ENCODE data around the gene PUM2. TPM values are rescaled to one million over a fixed set of nuclear protein-coding genes. Genes with fewer than 3 reads are reported as not detected.

The PUM2 gene
- total RNA-seq, 1 donor from 2014 or later, result 113 TPM

GRCh38 chr2:20219763-20220380, 130.8 kb downstream of the PUM2 start:
- Mint-ChIP-seq H3K27ac (ENCODE audit: unreplicated experiment) (no peak overlapping the region), H3K4me1 (ENCODE audit: low read depth, unreplicated experiment) (peaks cover 7% of the 10 kb centered on the region), H3K4me3 (ENCODE audit: unreplicated experiment) (no peak overlapping the region), H3K36me3 (ENCODE audit: unreplicated experiment) (no peaks in the 10 kb centered on the region), H3K9me3 (ENCODE audit: unreplicated experiment) (peaks cover 5% of the 10 kb centered on the region), H3K27me3 (ENCODE audit: unreplicated experiment) (peaks cover 9% of the 10 kb centered on the region)
- no peak for DNase-seq
- TF ChIP-seq, protein P1, sequence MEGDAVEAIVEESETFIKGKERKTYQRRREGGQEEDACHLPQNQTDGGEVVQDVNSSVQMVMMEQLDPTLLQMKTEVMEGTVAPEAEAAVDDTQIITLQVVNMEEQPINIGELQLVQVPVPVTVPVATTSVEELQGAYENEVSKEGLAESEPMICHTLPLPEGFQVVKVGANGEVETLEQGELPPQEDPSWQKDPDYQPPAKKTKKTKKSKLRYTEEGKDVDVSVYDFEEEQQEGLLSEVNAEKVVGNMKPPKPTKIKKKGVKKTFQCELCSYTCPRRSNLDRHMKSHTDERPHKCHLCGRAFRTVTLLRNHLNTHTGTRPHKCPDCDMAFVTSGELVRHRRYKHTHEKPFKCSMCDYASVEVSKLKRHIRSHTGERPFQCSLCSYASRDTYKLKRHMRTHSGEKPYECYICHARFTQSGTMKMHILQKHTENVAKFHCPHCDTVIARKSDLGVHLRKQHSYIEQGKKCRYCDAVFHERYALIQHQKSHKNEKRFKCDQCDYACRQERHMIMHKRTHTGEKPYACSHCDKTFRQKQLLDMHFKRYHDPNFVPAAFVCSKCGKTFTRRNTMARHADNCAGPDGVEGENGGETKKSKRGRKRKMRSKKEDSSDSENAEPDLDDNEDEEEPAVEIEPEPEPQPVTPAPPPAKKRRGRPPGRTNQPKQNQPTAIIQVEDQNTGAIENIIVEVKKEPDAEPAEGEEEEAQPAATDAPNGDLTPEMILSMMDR (IDR thresholded peaks at IDR 0.05; ENCODE audit: partially characterized antibody, unreplicated experiment), result no peak

GRCh38 chr2:20218331-20219320, 132.0 kb downstream of the PUM2 start:
- peaks cover 12% of the 10 kb centered on the region for H3K27me3 Mint-ChIP-seq (ENCODE audit: unreplicated experiment)
- DNase-seq, result peak; percentile 6
- H3K27ac Mint-ChIP-seq (ENCODE audit: unreplicated experiment), result no peak overlapping the region
- peak overlapping the region; percentile 0 for H3K4me3 Mint-ChIP-seq (ENCODE audit: unreplicated experiment)
- TF ChIP-seq, protein P1 (IDR thresholded peaks at IDR 0.05; ENCODE audit: partially characterized antibody, unreplicated experiment), result no peak
- peaks cover 12% of the 10 kb centered on the region for H3K9me3 Mint-ChIP-seq (ENCODE audit: unreplicated experiment)
- peaks cover 7% of the 10 kb centered on the region for H3K4me1 Mint-ChIP-seq (ENCODE audit: low read depth, unreplicated experiment)
- H3K36me3 Mint-ChIP-seq (ENCODE audit: unreplicated experiment), result no peaks in the 10 kb centered on the region

GRCh38 chr2:20217041-20217970, 133.3 kb downstream of the PUM2 start:
- Mint-ChIP-seq H3K9me3 (ENCODE audit: unreplicated experiment) (peaks cover 12% of the 10 kb centered on the region), H3K27me3 (ENCODE audit: unreplicated experiment) (peaks cover 8% of the 10 kb centered on the region), H3K36me3 (ENCODE audit: unreplicated experiment) (no peaks in the 10 kb centered on the region), H3K27ac (ENCODE audit: unreplicated experiment) (no peak overlapping the region), H3K4me1 (ENCODE audit: low read depth, unreplicated experiment) (peaks cover 6% of the 10 kb centered on the region), H3K4me3 (ENCODE audit: unreplicated experiment) (no peak overlapping the region)
- TF ChIP-seq, protein P1 (IDR thresholded peaks at IDR 0.05; ENCODE audit: partially characterized antibody, unreplicated experiment), result no peak
- DNase-seq, result no peak

DNA sequence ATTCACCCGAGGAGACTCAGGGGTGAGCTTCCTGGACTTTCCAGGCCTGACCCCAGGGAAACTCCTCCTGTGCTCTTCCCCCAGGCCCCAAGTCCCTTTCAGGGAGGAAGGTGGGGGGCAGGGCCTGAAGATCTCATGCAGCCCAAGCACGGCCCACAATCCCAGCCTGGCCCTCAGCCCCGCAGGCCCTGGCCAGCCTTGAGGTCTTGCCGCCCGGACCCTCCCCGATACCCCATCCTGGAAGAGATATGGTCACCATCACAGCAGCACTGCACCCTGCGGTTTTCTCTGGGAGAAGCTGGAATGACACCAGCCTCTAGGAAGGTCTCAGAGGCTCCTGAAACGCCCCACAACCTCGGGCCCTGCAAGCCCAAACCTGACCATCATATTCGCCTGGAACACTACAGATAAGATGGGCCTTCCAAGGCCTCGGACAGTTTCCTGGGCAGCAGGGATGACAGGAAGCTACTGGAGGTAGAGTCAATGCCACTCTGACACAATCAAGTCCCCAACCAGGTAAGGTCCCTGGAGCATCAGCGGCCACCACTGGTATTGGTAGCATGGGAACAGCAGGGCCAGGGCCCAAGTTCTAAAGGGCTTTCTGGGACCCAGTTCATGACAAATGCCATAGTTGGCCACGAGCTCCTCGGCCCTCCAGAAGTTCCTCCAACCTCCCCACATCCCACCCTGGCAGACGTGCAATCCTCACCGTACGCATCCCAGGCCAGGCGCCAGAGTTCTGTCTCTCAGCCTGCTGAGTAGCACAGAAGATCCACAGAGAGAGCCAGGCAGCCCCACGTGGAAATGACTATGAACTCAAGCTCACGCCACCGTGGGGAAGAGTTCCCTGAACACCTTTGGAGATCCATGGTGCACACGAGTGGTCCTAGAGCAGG, 134.3 kb downstream of the PUM2 start:
- H3K4me1 Mint-ChIP-seq (ENCODE audit: low read depth, unreplicated experiment), result no peaks in the 10 kb centered on the region
- H3K27me3 Mint-ChIP-seq (ENCODE audit: unreplicated experiment), result peaks cover 3% of the 10 kb centered on the region
- TF ChIP-seq, protein P1 (IDR thresholded peaks at IDR 0.05; ENCODE audit: partially characterized antibody, unreplicated experiment), result no peak
- no peaks in the 10 kb centered on the region for H3K36me3 Mint-ChIP-seq (ENCODE audit: unreplicated experiment)
- no peak overlapping the region for H3K4me3 Mint-ChIP-seq (ENCODE audit: unreplicated experiment)
- DNase-seq, result no peak
- no peak overlapping the region for H3K27ac Mint-ChIP-seq (ENCODE audit: unreplicated experiment)
- peaks cover 14% of the 10 kb centered on the region for H3K9me3 Mint-ChIP-seq (ENCODE audit: unreplicated experiment)

Measured in glutamatergic neuron (in vitro differentiated cells).